ENCODE data around the gene FAM90A1. TPM values are rescaled to one million over a fixed set of nuclear protein-coding genes. Genes with fewer than 3 reads are reported as not detected.
"Not testable (repeated sequence)": the region's sequence is repeated elsewhere in the genome, so short reads cannot be mapped to it uniquely, and the experiment has no call there.

FAM90A1 gene, protein sequence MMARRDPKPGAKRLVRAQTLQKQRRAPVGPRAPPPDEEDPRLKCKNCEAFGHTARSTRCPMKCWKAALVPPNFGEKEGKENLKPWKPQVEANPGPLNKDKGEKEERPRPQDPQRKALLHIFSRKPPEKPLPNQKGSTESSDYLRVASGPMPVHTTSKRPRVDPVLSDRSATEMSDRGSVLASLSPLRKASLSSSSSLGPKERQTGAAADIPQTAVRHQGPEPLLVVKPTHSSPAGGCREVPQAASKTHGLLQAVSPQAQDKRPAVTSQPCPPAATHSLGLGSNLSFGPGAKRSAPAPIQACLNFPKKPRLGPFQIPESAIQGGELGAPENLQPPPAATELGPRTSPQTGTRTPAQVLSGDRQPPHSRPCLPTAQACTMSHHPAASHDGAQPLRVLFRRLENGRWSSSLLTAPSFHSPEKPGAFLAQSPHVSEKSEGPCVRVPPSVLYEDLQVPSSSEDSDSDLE
- under 1 TPM; 0.31 to 0.93 (median 0.61) TPM for total RNA-seq

DNA sequence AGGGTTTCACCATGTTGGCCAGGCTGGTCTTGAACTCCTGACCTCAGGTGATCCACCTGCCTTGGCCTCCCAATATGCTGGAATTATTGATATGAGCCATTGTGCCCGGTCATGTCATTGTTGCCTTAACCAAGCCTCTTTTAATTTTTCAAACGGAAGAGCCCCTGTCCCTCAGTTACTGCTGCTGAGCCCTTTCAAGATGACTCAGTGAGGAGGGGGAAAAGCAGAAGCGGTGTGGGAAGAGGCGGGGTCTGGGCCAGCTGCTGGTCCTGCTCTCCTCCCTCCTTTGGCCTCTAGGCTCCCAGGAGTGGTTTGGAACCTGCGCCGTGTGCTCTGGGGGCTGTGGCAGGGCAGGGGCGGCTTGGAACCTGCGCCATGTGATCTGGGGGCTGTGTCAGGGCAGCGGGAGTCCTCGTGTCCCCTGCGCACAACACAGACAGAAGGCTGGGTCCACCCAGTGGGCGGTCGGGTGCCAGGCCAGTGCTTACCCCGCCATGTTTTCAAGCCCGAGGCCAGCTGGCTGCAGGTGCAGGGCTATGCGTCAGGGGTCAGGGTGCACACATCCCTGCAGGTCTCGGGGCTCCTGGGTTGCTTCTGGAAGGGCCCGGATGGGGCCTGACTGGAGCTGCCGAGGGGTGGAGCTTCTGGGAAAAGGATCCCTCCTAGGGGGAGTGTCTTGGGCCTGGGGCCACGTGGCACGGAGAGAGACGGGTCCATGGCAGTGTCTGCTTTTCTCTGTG lies at the start of gene FAM90A1:
TSS of gene FAM90A1 (minus strand) at position 627 of the 740 bp plus-strand sequence. CDS start 2,786 bp downstream, outside the sequence.
- 0 to 100% (median 76%) methylated on average over 1 to 8 of the region's 22 CpGs; no CpG with 5 or more reads in 7 of the 10 experiments for WGBS, 10 experiments
- H3K4me3 ChIP-seq; ATAC-seq (replicated peaks in 6 of 8); in situ Hi-C loops (cut with MboI; ENCODE audit: low pct_unique_long_range_greater_than_20kb in 2 of 9, low sequenced_read_pairs in 9 of 9, unreplicated experiment in 9 of 9); H3K27ac ChIP-seq; H3K4me1 ChIP-seq (replicated peaks in 1 of 2): not testable (repeated sequence)

DNA sequence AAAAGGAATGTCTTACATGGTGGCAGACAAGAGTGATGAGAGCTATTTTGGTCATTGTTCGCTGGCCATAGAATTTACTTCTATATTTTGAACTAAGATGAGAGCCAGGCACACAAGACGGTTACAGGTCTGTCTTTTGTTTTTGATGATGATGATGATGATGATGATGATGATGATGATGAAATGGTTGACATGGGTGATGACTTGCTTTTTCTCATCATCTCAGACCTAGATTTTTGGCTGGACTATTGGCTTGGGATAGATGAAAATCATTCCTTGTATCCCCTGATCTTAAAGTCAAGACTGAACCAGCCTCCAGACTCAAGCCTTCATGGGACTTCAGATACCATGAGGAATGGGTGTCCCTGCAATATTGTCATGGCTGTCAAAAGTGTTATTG lies 49.0 kb upstream of the FAM90A1 start:
- in situ Hi-C loops (cut with MboI; ENCODE audit: low pct_unique_long_range_greater_than_20kb in 2 of 9, low sequenced_read_pairs in 9 of 9, unreplicated experiment in 9 of 9); H3K4me3 ChIP-seq; H3K4me1 ChIP-seq (replicated peaks in 1 of 2); ATAC-seq (replicated peaks in 6 of 8); H3K27ac ChIP-seq: not testable (repeated sequence)
- no CpG with 5 or more reads among the region's 2 CpGs for WGBS, 10 experiments

DNA sequence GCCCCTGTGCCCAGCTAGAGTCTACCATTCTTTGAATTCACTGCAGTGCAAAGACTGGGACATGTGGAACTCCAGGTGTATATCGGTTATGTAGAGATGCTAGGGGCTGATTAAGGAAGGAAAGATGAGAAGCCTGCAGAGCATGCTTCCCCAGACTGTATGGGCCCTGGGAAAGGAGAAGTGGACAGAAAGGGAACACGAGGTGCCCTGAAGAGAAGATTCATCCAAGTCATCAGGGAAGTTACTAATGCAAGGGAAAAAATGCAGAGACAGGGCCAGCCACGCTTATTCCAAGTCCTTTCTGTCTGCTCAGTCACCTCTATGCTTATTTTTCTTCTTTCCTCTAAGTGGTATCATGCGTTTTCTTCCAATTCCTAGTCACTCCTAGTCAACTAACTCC lies 39.3 kb upstream of the FAM90A1 start:
- ATAC-seq (replicated peaks in 6 of 8); in situ Hi-C loops (cut with MboI; ENCODE audit: low pct_unique_long_range_greater_than_20kb in 2 of 9, low sequenced_read_pairs in 9 of 9, unreplicated experiment in 9 of 9); H3K4me1 ChIP-seq (replicated peaks in 1 of 2); H3K27ac ChIP-seq; H3K4me3 ChIP-seq: not testable (repeated sequence)
- 0 to 100% (median 60%) methylated on average over 1 to 4 of the region's 4 CpGs; no CpG with 5 or more reads in 5 of the 10 experiments for WGBS, 10 experiments

DNA sequence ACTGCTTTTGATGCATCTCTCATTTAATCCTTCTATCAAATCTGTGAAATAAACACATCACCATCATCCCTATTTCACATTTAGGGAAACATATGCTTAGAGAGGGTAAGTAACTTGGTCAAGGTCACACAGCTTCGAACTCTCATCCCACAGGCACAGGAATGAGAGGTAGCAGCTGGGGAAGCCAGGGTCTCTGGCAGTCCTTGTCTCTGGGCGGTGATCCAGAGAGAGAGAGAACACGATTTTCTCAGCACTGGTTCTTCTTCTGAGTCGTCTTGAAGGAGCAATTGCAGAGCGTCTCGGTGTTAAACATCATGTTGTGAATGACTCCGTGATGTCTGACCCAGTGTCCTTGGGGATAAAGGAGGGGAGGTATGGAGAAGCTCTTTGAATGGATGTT lies 36.8 kb upstream of the FAM90A1 start:
- in situ Hi-C loops (cut with MboI; ENCODE audit: low pct_unique_long_range_greater_than_20kb in 2 of 9, low sequenced_read_pairs in 9 of 9, unreplicated experiment in 9 of 9); H3K27ac ChIP-seq; ATAC-seq (replicated peaks in 6 of 8); H3K4me3 ChIP-seq; H3K4me1 ChIP-seq (replicated peaks in 1 of 2): not testable (repeated sequence)
- 25 to 82% (median 65%) methylated on average over 1 to 2 of the region's 7 CpGs; no CpG with 5 or more reads in 6 of the 10 experiments for WGBS, 10 experiments

DNA sequence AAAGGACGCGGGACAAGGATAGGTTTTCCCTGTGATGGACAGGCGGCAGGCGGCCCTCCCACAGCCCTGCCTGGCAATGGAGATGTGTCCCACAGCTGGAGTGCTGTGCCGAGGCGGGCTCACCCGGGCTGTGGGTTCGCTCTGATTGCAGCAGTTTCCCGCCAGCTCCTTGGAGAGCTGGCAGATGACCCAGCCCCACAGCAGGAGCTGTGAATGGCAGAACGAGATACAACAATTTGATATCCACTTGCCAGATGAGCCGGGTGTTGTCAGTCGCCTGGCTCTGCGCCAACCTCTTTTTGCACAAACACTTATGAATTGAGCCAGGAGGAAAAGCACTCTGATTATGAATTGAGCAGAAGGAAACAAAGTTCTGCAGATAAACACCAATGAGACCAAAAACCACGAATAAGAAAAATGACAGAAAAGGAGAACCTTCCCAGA lies 33.7 kb upstream of the FAM90A1 start:
- H3K4me3 ChIP-seq; H3K27ac ChIP-seq; H3K4me1 ChIP-seq (replicated peaks in 1 of 2); in situ Hi-C loops (cut with MboI; ENCODE audit: low pct_unique_long_range_greater_than_20kb in 2 of 9, low sequenced_read_pairs in 9 of 9, unreplicated experiment in 9 of 9): not testable (repeated sequence)
- peak in 2 of 8 experiments; percentile 26 to 72 for ATAC-seq (replicated peaks in 6 of 8)
- WGBS, 10 experiments, result 0 to 100% (median 0%) methylated on average over 1 to 3 of the region's 14 CpGs; no CpG with 5 or more reads in 4 of the 10 experiments

DNA sequence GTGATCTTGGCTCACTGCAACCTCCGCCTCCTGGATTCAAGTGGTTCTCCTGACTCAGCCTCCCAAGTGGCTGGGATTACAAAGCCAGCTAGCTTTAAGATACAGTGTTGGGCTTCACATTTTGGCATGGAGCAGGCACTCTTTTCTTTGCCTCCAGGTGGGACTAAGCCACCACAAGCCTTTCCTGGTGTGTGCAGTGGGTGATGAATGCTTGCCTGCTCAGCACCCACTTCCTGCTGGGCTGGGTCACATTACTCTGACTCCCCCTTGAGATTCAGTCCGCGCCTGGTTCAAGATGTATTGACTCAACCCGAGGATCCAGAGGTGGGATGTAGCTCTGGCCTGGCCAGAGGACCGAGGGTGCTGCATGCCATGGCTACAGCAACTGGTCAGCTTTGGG lies 28.9 kb upstream of the FAM90A1 start:
- 40 to 75% methylated on average over 1 to 2 of the region's 5 CpGs; no CpG with 5 or more reads in 8 of the 10 experiments for WGBS, 10 experiments
- ATAC-seq (replicated peaks in 6 of 8); H3K4me1 ChIP-seq (replicated peaks in 1 of 2); H3K27ac ChIP-seq; H3K4me3 ChIP-seq; in situ Hi-C loops (cut with MboI; ENCODE audit: low pct_unique_long_range_greater_than_20kb in 2 of 9, low sequenced_read_pairs in 9 of 9, unreplicated experiment in 9 of 9): not testable (repeated sequence)

DNA sequence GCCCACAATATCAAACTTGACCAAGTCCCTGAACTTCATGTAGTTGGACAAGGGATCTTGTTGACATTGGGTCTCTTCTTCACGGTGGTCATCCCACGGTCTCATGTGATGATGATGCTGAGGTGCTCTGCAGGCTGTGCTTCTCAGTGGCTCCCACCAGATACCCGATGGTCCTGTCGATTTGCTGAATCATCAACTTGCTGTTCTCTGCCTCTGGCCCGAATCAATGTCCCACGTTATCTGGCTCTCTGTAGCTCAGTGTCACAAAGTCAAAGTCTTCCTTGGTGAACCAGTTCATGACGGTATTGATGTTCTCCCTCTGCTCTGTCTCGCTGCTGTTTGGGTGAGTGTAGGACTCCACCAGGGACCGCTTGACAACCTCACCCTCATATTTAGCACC lies 27.3 kb upstream of the FAM90A1 start:
- H3K4me1 ChIP-seq (replicated peaks in 1 of 2); ATAC-seq (replicated peaks in 6 of 8); in situ Hi-C loops (cut with MboI; ENCODE audit: low pct_unique_long_range_greater_than_20kb in 2 of 9, low sequenced_read_pairs in 9 of 9, unreplicated experiment in 9 of 9); H3K27ac ChIP-seq; H3K4me3 ChIP-seq: not testable (repeated sequence)
- WGBS, 10 experiments, result 88 to 93% methylated on average over 3 to 9 of the region's 9 CpGs; no CpG with 5 or more reads in 8 of the 10 experiments

DNA sequence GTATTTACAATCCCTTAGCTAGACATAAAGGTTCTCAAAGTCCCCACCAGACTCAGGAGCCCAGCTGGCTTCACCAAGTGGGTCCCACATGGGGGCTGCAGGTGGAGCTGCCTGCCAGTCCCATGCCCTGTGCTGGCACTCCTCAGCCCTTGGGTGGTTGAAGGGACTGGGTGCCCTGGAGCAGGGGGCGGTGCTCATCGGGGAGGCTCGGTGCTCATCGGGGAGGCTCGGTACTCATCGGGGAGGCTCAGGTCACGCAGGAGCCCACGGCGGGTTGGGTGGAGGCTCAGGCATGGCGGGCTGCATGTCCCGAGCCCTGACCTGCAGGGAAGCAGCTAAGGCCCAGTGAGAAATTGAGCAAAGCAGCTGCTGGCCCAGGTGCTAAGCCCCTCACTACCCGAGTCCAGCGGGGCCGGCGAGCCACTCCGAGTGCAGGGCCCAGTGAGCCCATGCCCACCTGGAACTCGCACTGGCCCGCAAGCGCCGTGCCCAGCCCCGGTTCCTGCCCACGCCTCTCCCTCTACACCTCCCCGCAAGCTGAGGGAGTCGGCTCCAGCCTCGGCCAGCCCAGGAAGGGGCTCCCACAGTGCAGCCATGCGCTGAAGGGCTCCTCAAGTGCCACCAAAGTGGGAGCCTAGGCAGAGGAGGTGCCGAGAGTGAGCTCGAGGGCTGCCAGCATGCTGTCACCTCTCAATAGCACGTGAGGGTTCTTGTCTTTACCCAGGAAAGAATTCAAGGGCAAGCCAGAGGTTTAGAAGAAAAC lies 24.8 kb upstream of the FAM90A1 start:
- 86% methylated on average over 3 of the region's 29 CpGs; no CpG with 5 or more reads in 9 of the 10 experiments for WGBS, 10 experiments
- in situ Hi-C loops (cut with MboI; ENCODE audit: low pct_unique_long_range_greater_than_20kb in 2 of 9, low sequenced_read_pairs in 9 of 9, unreplicated experiment in 9 of 9); H3K4me3 ChIP-seq; H3K4me1 ChIP-seq (replicated peaks in 1 of 2); ATAC-seq (replicated peaks in 6 of 8); H3K27ac ChIP-seq: not testable (repeated sequence)

DNA sequence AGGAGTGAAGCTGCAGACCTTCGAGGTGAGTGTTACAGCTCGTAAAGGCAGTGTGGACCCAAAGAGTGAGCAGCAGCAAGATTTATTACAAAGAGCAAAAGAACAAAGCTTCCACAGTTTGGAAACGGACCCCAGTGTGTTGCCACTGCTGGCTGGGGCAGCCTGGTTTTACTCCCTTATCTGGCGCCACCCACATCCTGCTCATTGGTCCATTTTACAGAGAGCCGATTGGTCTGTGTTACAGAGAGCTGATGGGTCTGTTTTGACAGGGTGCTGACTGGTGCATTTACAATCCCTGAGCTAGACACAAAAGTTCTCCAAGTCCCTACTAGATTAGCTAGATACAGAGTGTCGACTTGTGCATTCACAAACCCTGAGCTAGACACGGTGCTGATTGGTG lies 24.2 kb upstream of the FAM90A1 start:
- WGBS, 10 experiments, result 72 to 100% methylated on average over 1 to 4 of the region's 7 CpGs; no CpG with 5 or more reads in 8 of the 10 experiments
- ATAC-seq (replicated peaks in 6 of 8); H3K27ac ChIP-seq; H3K4me3 ChIP-seq; H3K4me1 ChIP-seq (replicated peaks in 1 of 2); in situ Hi-C loops (cut with MboI; ENCODE audit: low pct_unique_long_range_greater_than_20kb in 2 of 9, low sequenced_read_pairs in 9 of 9, unreplicated experiment in 9 of 9): not testable (repeated sequence)

DNA sequence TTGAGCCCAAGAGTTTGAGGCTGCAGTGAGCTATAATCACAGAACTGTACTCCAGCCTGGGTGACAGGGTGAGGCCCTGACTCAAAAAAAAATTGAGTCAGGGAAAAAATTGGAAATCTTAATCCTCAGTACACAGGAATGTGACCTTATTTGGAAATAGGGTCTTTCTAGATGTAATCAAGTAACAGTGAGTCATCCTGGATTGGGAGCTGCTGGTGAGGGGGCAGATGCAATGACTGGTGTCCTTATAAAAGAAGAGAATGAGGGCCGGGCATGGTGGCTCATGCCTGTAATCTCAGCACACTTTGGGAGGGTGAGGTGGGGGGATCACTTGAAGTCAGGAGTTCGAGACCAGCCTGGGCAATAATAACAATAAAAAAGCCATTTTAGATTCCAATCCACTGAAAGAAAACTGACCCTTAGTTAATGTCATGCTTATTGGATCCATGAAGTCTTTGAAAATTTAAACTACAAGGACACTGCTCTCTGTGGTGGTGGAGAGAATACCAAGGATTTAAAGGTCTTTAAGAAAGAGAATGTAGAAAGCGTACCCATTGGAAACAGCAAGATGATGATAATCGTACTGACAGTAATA lies 19.6 kb upstream of the FAM90A1 start:
- H3K27ac ChIP-seq; H3K4me1 ChIP-seq (replicated peaks in 1 of 2); ATAC-seq (replicated peaks in 6 of 8); in situ Hi-C loops (cut with MboI; ENCODE audit: low pct_unique_long_range_greater_than_20kb in 2 of 9, low sequenced_read_pairs in 9 of 9, unreplicated experiment in 9 of 9); H3K4me3 ChIP-seq: not testable (repeated sequence)
- WGBS, 10 experiments, result 80 to 100% (median 96%) methylated on average over 1 to 2 of the region's 4 CpGs; no CpG with 5 or more reads in 4 of the 10 experiments

DNA sequence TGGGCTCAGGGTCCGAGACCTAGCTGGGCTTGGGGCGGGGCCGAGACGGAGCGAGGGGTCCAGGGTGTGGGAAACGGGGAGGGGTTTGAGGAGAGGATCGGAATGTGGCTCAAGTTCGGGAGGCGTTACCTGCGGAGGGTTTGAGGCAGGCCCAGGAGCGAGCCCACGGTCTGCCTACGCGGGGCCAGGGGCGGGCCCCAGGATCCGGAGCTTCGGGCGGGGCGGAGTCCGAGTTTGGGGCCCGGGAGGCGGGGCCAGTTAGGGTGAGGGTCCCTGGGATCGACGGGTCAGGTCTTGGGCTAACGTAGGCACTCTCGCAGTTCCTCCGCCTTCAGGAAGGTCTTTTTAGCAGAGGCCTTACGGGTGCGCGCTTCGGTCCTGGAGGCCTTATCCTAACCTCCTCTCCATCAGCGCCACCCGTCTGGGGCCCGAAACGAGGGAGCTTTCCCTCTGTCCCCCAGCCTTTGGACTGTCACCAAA lies 16.3 kb upstream of the FAM90A1 start:
- H3K27ac ChIP-seq; in situ Hi-C loops (cut with MboI; ENCODE audit: low pct_unique_long_range_greater_than_20kb in 2 of 9, low sequenced_read_pairs in 9 of 9, unreplicated experiment in 9 of 9); H3K4me1 ChIP-seq (replicated peaks in 1 of 2); ATAC-seq (replicated peaks in 6 of 8): not testable (repeated sequence)
- peak overlapping the region; percentile 66 to 99 (median 81) for H3K4me3 ChIP-seq
- WGBS, 10 experiments, result 0% methylated on average over 1 of the region's 35 CpGs; no CpG with 5 or more reads in 9 of the 10 experiments

All from motor neuron (in vitro differentiated cells).